ENCODE data around the gene STX1B.

- TF ChIP-seq CTCF (IDR thresholded peaks at IDR 0.05; ENCODE audit: low read depth, low read length, missing input control) (no peak), MAX (IDR thresholded peaks at IDR 0.05) (no peak), GABPA (IDR thresholded peaks at IDR 0.05 in 1 of 2, conservative IDR thresholded peaks at IDR 0.05 in 1 of 2) (no peak), RAD21 (IDR thresholded peaks at IDR 0.05) (no peak), FOXA1 (IDR thresholded peaks at IDR 0.05) (no peak)
Measured at GRCh38 chr16:31001507-31002249, 8.8 kb downstream of the STX1B start.
